ENCODE data around the gene CACNA1B.

Gene CACNA1B

DNA sequence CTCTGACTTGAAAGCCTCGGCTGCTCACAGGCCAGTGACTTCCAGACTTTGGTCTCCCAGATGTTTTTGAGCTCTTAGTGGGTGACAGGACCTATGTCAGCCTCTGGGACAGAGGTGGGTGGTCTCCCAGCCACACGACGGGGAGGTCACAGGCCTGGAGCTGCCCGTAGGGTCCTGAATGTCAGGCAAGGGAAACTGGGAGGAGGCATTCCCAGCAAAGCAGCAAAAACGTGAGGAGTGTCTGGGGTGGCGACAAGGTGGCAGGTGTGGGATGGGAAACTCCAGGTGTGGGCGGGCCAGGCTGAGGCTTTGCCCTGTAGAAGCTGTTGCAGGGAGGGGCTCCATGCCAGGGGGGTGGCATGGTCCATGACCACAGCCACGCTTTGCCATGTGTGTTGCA is 110.5 kb downstream of the CACNA1B start:
- no peak for DNase-seq

DNA sequence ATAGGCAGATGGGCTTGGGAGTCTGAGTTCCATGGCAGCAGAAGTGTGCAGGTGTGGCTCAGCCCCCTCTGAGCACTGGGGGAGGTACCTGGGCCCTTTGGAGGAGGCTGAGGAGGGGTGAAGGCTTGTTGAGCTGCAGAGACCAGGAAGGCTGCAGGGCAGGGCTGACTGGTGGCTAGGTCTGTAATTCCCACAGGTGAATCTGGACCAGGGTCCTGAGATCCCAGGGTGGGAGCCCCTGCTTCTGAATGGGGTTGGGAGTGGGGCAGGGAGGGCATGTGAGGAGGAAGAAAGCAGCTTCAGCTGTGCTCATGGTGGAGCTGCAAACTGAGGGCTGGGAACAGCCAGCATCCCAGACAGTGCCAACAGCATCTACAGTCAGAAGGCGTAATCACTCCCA is 111.1 kb downstream of the CACNA1B start:
- DNase-seq, result no peak

- DNase-seq, result no peak
These were observed 111.6 kb downstream of the CACNA1B start for GRCh38 chr9:137989156-137989555.

DNA sequence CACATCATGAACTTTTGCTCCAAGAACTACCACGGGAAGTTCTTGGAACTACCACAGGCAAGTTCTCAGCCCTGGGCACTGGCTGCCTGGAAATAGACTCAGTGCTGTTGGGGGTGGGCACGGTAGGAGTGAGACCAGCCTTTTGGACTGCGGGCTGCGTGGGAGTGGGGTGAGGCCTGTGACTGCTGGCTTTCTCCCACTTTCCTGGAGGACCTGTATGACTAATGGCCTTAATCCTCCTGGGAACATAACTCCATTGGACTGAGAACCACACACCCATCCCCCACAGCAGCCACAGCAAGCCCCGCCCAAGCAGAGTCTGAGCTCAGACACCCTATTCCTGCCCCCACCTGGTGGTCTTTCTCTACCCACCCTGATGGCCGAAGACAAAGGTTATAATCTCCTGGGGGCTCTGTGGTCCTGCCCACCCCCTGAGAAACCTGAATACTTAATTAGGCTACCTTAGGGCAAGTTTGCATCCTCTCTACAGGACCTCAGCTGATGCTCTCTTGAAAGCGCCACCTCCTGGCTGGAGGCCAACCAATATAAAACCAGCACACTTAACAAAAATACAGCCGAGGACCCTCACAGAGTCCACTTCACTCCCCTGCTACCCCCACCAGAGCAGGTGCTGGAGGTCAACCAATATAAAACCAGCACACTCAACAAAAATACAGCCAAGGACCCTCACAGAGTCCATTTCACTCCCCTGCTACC is 112.6 kb downstream of the CACNA1B start:
- no peak for DNase-seq

GRCh38 chr9:138003485-138004190 is 126.1 kb downstream of the CACNA1B start:
- DNase-seq, result no peak

- DNase-seq, result no peak
These were observed 129.1 kb downstream of the CACNA1B start for GRCh38 chr9:138006576-138007233.

DNA sequence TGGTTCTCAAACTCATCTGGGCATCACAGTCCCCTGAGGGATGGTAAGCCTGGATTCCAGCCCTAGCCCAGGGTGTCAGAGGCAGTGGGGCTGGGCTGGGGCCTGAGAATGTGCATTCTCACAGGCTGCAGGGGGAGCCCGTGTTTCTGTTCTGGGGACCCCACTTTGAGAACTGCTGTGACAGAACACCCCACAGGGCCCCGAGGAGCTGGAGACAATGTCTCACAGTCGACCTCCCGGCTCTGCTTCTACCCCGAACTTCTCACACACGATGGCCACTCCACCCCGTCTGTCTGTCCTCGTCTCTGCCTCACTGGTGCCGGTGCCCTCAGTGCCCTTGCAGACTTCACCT is 130.0 kb downstream of the CACNA1B start:
- DNase-seq, result no peak

- no peak for DNase-seq
These were observed 130.6 kb downstream of the CACNA1B start for GRCh38 chr9:138007918-138008841.

DNA sequence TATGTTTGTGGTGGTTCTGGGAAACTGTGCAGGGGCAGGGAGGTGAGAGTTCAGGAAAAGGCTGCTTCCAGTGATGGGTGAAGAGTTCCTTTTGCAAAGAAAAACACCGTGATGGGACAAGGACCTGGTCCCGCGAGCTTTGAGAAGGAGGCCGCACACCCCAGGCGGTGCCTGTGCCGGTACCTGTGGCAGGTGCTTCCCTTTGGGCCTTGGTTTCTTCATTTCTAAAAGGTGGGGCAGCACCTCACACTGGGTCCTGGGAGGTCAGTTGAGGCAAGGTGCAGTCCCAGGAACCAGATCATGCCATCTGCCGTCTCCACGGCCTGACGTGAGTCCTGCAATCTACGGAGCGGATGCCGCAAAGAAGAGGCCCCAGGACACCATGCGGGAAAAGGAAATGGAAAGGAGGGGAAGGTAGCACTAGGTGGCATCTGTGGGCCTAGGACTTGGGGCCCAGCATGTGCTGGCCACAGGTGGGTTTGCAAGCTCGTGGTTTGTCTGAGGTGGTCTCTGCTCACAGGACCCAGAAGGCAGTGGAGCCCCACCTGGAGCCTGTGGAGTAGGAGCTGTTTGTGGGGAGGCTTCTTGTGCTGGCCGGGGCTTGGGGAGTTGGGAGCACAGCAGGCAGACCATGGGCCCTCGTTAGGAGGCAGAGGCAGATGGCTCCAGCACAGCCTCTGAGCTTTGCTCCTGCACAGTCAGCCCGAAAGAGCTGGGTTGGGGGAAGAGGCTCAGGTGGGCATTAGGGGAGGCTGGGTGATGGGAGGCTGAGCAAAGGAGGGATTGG is 131.6 kb downstream of the CACNA1B start:
- no peak for DNase-seq

DNA sequence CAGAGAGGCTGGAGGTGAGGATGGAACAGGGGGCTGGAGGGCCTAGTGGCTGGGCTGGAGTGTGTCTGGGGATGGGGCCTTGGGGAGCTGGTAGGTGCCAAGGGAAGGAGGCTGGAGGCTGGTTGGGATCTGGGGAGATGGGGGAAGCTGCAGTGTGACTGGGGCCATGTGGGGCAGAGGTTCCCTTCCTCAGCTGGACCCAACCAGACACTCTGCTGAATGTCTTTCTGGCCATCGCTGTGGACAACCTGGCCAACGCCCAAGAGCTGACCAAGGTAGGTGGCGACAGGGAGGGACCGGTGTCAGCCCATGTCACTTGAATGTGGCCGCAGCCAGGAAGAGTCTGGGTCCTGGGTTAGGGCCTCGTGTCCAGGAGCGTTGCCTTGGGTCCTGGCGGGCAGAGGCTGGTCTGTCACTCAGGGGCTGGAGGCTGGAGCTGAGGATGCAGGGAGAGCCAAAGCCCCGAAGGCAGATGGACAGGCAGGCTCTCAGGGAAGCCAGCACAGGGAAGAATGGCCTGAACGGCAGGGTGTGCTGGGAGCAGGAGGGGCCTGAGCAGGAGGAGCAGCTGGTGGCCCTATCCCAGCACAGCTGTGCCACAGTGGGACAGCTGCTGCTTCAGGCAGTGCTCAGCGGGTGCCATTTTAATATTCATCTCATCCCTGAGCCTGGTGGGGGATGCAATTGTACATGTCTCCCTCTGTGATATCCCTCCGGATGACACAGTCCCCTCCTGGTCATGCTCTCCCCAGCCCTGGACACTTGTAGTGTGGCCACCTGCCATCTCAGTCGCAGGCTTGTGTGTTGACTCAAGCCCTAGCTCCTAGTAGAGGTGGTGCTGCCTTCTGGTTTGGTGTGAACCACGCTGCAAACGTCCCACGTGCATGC is 132.5 kb downstream of the CACNA1B start:
- DNase-seq, result peak; percentile 63

DNA sequence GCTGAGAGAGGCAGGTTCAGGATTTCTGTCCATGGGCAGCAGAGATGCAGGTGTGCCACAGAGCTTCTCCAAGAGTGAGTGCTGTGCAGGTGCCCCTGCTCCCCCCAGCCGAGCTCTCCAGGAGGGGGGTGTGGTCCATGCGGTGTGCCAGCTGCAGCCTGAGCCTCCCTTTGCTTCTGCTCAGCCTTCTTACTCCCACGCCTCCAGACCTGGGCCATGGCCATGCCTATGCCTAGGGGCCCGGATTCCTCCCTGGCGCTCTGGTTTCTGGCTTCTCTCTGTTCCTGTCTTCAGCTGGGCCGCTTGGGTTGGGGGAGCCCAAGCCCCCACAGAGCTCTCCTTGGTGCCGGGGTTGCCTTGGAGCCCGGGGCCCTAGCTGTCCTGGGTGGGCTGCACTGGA is 133.3 kb downstream of the CACNA1B start:
- no peak for DNase-seq

GRCh38 chr9:138011951-138012500 is 134.4 kb downstream of the CACNA1B start:
- no peak for DNase-seq

DNA sequence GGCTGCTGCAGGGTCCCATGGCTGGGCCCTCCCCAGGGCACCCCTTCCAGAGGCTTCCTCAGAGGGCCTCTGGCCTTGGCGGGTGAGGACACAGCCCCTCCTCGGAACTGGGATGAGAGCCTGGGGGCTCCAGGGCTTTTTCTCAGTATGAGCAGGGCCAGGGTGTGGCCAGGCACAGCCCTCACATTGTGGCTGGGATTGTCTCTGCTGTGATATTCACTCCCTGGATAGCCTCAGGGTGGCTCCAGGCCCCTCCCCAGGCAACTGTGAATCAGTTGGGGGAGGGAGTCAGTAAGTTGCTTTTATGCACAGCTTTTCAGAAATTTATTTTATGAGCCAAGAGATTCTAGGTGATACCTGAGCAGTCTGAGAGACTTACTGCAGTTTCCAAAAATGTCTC is 135.7 kb downstream of the CACNA1B start:
- DNase-seq, result no peak

DNA sequence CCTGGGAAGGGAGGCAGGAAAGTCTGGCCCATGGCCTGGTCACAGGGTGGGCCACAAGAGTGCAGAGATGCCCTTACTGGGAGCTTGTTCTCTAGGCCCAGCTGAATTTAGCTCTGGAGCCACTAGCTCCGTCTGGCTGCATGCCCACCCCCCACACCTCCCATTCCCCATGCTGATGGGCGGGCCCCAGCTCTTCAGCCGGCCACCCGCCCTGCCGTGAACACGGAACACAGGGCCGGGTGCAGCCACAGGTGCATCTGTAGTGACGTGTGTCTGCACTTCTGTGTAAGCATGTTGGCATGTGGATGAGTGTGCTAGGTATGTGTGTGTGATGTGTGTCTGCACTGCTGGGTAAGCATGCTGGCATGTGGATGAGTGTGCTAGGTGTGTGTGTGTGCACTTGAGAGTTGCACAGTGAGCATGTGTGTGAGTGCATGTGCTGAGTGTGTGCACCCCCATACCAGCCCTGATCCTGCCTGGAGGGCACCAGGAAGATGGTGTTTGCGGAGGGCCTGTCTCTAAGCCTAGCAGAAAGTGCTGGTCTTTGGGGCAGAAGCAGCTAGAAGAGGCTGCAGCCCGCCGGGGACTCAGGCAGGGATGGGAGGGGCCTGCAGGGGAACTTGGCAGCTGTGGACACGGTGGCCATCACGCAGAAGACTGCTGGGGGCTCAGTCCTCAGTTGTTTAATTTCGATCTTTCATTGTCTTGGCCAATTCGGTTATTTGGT is 136.4 kb downstream of the CACNA1B start:
- DNase-seq, result no peak

DNA sequence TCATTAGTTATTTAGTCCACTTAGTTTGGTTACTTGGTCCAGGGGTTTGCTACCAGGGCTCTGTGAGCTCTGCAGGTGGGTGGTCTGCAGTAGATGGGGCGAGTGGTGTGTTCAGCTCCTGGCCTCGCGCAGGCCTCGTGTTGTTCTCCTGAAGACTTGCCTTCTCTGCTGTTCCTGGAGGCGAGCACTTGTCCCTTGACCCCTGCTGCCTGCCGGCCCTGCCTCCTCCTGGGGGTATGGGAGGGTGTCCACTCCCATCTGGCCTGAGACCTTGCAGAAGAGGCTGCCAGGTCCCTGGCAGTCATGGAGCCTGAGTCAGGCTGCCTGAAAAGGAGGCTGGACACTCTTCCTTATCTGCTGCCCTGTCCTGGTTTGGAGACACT is 137.0 kb downstream of the CACNA1B start:
- no peak for DNase-seq

GRCh38 chr9:138015021-138015829 is 137.6 kb downstream of the CACNA1B start:
- no peak for DNase-seq

DNA sequence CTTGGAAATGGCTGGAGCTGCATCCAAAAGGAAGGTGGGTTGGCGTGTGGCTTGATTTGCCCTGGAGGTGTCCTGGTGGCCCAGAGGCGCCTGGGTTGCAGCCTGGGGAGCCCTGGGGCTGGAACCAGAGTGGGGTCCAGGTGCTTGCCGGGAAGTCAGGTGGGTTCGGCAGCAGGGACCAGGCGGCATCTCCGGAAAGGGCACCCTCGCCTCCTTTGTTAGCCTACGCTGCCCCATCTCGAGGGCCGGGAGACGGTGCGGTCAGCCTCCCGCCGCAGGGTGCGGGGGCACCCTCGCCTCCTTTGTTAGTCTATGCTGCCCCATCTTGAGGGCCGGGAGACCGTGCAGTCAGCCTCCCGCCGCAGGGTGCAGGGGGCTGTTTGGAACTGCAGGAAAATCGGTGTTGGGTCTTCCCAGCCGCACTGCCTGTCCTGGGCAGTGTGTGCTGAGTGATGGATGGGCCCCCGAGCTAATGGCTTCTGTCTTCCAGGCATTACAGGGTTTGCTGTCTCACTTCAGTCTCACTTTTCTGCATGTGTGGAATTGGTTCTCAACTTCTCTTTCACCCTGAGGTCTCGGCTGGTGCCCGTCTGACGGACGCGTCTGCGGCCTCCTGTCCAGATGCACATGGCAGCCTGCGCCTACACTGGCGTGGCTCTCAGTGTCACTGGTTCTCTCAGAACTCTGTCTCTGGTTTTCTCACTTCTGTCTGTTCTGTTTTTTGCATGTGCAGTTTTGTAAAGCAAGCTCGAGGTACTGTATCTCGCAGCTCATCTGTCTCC is 139.0 kb downstream of the CACNA1B start:
- no peak for DNase-seq

GRCh38 chr9:138017200-138017599 is 139.6 kb downstream of the CACNA1B start:
- DNase-seq, result no peak

All from NCI-H1694 treated with DMSO at 0.1 percent for 48 hours (cell line).